C4-2B (cell line): ENCODE results near the gene TACC3.

Source experiments
- H3K27ac ChIP-seq: fragments of 450-650 bp; 2 replicates; pipeline ENCODE4 v1.5.1; 2017
- CTCF ChIP-seq: fragments of 450-650 bp; conservative IDR thresholded peaks from 2 replicates; pipeline ENCODE4 v1.5.1; 2017; ENCODE audit warnings: mild to moderate bottlenecking
- ZFX ChIP-seq: fragments of 450-650 bp; IDR thresholded peaks from 2 replicates; pipeline ENCODE4 v1.6.1; 2017

Gene TACC3

GRCh38 chr4:1678244-1678643, 43.1 kb upstream of the TACC3 start:
- no peak for TF ChIP-seq ZFX
- TF ChIP-seq CTCF, result no peak
- H3K27ac ChIP-seq, result no peak overlapping the region

GRCh38 chr4:1682860-1683259, 38.5 kb upstream of the TACC3 start:
- TF ChIP-seq ZFX (no peak), CTCF (no peak)
- peak overlapping the region; percentile 90; the same call in 1 of the 2 replicates for H3K27ac ChIP-seq

GRCh38 chr4:1683261-1683735, 38.0 kb upstream of the TACC3 start:
- peak overlapping the region; percentile 90 for H3K27ac ChIP-seq
- TF ChIP-seq ZFX, result no peak
- TF ChIP-seq CTCF, result no peak

- peak; percentile 71 for TF ChIP-seq ZFX
- TF ChIP-seq CTCF, result no peak
- H3K27ac ChIP-seq, result peak within 1 kb of the TSS; percentile 90
Measured at GRCh38 chr4:1683736-1684505, 37.4 kb upstream of the TACC3 start, which contains the start of gene FAM53A. TSS of gene FAM53A (minus strand) at chr4:1684313. CDS start at chr4:1668741, 15,572 bp downstream.

GRCh38 chr4:1684506-1685234, 36.7 kb upstream of the TACC3 start:
- TF ChIP-seq ZFX (no peak), CTCF (no peak)
- H3K27ac ChIP-seq, result peak overlapping the region; percentile 90

- TF ChIP-seq ZFX (no peak), CTCF (no peak)
- H3K27ac ChIP-seq, result peak overlapping the region; percentile 90
Measured at GRCh38 chr4:1685235-1686150, 35.8 kb upstream of the TACC3 start.
